Measurements from ENCODE around the gene YARS2.

YARS2 gene

GRCh38 chr12:32755654-32756475 is at the start of gene YARS2:
YARS2 (minus strand) TSS chr12:32755897; CDS start chr12:32755874, 23 bp downstream.
- peak; percentile 97 for DNase-seq

GRCh38 chr12:32804301-32804700 is 48.6 kb upstream of the YARS2 start:
- DNase-seq: no peak

DNA sequence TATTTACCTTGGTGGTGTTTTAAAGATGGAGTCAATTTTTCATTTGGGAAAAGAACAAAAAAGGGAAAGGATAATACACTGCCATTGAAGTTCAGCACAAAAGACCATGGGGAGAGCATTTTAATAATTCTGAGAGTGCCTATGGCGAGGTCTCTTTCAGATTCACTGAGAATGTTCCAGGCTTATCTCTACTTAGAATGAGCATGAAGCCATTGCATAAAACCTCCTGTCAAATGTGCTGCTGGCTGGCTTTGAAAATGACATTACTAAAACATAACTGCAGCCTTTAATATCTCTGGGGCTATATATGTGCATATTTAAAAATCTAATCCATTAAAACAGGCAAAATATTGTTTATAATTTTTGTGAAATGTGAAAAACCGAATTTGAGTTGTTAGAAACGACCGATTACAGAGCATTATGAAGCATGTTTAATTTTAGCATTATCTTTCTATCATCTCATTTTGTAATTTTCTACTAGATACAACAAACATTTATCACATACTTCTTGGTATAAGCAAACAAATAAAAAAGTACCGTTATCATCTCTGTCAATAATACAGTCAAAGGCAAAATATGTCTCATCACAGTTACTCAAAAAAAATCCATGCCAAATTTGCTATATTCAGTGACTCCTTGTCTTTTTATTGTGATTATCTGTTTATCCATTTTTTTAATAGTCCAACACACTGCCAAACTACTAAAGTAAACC is 45.7 kb upstream of the YARS2 start:
- no peak for DNase-seq

DNA sequence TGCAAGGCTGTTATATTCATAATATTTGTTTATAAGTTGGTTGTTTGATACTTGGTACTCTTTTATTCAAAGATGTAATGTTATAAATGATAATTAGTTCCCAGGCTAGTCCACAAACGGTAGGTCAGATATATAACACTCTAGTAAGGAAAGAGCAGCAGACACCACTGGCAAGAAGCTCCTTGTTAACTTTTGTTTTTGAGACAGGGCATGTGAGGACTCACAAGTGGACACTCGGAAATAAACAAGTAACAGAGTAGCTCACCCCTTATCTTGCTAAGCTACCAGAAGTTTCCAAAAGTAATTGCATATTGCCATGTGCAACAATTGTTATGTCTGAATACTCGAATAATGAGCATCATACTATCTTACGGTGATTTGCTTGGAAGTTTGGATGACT is 38.6 kb upstream of the YARS2 start:
- DNase-seq: no peak

DNA sequence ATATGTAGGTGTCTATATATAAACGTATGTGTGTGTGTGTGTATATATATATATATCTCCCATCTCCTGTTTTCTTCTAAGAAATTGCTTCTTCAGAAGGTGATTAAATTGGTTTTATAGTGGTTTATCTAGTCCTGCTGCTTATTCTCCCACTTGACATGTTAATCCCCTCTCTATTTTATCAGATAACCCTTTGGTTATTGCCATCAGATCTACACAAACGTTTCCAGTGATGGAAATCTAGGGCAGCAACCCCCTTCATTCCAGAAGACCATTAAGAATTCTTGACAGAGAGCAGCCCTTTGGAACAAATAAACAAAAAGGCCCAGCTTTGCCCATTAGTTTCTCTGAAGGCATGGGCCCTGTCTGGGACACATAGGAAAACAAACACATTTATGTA is 34.2 kb upstream of the YARS2 start:
- no peak for DNase-seq

DNA sequence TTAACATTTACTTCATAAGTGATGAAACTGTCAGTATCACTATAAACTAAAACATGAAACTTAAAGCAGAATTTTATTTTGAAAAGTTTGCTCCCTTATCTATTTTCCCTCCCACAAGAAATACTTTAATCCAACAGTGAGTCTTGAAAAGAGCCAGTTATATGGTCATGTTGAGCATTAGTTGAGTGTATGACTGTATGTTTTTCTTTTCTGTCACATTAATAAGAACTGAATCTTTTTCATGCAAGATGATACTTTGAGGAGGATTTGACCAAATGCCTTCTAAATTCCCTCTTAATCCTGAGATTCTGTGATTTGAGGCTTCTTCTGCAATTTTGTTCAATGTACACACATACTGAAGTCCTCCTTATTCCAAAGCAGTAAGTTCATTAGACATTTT is 33.7 kb upstream of the YARS2 start:
- no peak for DNase-seq

DNA sequence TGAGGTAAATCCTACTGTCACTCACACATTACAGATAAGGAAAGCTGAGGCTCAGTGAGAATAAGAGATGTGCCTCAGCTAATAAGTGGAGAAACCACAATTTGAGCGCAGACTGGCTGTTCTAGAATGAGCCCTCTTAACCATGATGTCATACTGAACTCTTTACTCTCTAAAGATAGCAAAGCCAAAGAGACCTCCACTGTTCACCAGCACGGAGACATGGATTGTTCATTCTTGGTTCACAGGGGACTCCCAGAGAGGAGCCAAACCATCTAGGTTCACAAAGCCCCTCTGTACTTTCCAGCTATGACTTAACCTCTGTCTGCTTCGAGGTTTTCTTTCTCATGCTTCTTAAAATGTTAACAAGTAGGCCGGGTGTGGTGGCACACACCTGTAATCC is 32.7 kb upstream of the YARS2 start:
- no peak for DNase-seq

DNA sequence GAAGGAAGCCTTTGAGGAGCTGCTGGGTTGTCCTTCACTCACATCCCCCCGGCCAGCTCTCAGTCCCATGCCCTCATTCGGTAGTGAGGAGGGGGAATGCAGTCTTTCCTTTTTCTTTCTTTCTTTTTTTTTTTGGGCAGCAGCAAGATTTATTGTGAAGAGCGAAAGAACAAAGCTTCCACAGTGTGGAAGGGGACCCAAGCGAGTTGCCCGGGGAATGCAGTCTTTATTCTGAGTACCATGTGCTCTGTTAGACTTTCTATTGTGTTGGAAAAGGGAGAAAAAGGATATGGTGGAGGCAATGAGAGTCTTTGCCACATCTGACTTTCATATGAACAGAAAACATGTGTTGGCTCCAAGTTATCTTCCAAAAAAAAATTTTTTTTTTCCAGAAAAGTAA is 29.9 kb upstream of the YARS2 start:
- no peak for DNase-seq

- no peak for DNase-seq
These were observed 27.3 kb upstream of the YARS2 start for GRCh38 chr12:32783029-32783428.

DNA sequence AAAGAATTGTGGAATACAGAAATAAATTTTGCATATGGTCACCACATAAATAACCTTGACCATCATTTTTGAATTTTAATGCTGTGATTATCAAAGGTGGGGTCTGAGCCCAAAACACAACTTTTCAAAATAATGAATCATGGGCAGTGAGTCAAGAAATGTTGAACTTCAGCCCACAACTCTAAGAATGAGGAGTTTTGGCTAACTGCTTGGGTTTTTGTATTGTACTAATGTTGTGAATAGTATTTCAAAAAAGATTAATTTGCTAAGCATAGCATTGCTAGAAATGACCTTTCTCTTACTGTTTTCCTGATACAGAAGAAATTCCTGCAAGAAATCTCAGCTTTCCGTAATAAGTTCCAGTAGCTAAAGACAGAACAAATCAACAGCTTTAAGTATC is 24.4 kb upstream of the YARS2 start:
- no peak for DNase-seq

DNA sequence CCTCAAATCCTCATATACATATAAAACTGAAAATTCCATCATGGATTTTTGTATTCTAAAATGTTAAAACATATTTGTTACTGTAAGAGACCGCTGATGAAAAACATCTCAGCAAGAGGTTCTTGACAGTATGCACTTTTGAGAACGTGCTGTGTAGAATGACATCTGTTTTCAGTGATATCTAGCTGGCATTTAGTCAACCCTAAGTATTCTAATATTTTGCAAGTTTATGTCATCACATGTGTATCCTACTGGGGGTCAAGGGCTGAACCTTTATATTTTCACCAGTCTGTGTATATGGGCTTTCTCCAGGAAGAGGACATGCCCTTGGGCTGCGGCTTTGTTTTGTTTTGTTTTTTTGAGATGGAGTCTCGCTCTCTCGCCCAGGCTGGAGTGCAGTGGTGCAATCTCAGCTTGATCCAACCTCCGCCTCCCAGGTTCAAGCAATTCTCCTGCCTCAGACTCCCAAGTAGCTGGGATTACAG is 22.0 kb upstream of the YARS2 start:
- no peak for DNase-seq

- no peak for DNase-seq
These were observed 21.5 kb upstream of the YARS2 start for GRCh38 chr12:32777159-32777558.

- DNase-seq: no peak
These were observed 20.6 kb upstream of the YARS2 start for GRCh38 chr12:32776258-32776657.

DNA sequence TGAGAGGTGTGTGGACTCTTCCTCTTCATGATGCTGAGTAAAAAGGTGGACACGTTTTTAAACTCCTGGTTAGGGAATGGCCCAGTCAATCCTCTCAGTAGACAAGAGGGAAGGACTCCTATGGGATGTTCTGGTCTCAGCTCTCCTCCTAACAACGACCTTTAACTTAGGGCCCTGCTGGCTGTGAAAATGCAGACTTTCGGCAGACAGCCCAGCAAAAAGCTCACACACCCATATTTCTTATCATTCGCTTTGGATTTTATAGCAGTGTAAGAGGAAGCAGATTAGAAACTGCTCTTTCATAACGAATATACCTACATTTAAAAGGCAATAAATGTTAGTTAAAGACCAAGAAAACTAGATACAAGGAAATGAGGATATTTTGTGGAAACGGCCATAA is 18.0 kb upstream of the YARS2 start:
- DNase-seq: no peak

- DNase-seq: no peak
These were observed 14.4 kb upstream of the YARS2 start for GRCh38 chr12:32770141-32770540.

DNA sequence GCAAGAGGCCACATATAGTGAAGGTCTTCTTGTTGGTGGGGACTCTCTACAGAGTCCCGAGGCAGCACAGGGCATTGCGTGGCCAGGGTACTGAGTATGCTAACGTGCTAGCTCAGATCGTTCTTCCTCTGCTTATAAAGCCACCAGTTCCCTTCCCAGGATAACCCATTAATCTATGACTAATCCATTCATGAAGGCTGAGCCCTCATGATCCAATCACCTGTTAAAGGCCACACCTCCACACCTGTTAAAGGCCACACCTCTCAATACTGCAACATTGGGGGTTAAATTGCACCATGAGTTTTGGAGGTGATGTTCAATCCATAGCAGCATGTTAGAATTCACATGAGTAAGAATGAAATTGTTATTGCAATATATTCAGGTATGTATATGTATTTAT is 12.8 kb upstream of the YARS2 start:
- DNase-seq: no peak

- no peak for DNase-seq
These were observed 10.2 kb upstream of the YARS2 start for GRCh38 chr12:32765906-32766305.

DNA sequence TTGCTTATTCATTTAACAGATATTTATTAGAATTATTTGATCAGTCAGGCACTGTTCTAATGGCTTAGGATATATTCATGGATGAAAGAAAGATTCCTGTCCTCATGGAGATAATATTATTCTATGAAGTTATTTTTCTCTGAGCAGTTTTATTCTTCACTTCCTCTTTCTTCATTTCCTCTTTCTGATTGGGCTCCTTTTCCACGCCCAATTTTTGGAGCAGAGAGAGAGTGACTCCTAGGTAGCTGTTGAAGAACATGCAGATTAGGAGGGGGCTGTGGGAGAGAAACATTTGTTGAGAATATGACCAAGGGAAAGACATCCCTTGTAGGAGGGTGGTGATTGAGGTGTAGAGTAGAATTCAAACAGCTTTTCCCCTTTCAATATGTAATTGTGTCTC is 6.0 kb upstream of the YARS2 start:
- DNase-seq: peak; percentile 78

DNA sequence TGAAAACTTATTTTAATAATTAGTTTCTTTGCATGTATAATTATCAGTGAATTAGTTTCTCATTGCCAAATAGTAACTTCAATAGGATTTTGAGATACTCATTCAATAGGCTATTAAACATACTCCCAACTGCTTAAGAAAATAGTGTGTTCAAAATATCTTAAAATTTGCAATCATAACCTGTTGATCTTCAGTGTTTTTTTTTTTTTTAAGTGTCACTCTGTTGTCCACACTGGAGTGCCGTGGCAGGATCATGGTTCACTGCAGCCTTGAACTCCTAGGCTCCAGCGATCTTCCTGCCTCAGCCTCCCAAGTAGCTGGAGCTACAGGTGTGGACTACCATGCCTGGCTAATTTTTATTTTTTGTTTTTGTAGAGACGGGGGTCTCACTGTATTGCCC is 1.5 kb upstream of the YARS2 start:
- DNase-seq: no peak

DNA sequence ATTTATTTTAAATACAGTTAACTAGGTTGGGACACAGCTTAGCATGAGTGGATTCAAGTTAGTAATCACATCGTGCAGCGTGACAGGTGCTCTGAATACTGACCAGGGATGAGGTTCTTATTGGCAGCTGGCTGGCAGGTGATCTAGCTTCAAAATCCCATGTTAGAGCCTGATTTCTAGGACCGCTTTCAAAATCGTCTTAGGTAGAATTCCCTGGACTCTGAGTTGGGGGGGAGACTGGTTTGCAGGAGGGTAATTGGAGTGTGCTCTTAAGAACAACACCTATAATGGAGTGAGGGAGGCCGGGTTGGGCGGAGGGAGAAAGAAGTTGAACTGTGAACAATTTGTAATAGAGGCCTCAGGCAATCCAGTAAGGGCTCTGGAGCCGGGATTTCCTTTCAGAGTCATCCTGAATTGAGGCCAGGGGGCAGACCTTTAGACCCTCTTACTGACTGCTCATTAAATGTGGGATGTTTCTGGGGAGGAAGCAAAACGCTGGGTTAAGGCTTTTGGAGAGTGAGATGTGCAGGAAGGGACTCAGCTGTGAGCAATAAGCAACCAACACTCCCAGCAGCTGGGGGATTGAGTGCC is 874 bp upstream of the YARS2 start:
- no peak for DNase-seq

- DNase-seq: peak; percentile 76
These were observed 545 bp downstream of the YARS2 start for GRCh38 chr12:32755051-32755653.

- DNase-seq: peak; percentile 31
These were observed 1.6 kb downstream of the YARS2 start for GRCh38 chr12:32754111-32754510.

DNA sequence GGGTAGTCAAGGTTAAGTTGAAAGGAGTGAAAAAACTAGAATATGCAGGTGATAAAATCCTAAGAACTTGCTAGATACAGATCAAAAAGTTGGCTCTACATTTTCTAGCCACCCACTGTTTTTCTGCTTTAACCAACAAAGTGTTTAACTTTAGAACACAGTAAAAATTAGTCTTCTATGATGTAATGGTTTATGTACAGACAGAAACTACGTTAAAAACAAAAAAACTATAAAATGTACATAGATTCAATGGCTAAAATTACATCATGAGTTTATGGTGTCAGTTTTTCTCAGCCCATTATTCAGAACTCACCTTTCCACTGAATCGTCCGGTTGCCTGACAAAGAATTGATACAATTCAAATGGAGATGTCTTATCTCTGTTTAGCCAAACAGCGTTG is 2.1 kb downstream of the YARS2 start:
- DNase-seq: no peak

DNA sequence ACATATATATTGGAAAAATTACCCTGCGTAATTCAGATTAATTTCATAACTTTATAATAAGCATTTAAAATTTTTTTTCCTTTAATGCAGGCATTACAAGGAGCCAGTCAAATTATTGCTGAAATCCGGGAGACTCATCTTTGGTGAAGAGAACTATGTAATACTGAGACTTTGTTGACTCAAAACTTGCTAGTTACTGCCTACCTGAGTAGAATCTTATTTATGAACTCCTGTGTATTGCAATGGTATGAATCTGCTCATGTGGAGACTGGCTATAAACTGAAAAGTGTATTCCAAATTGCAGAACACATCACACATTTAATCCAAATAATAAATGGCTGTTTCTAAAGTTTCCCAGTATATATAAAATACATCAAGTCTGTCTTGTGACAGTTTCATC is 12.4 kb downstream of the YARS2 start:
- DNase-seq: no peak
